ENCODE data around the gene OAS3.
A peak's percentile ranks its signal among the peaks of the same experiment; 100 is the strongest.

The OAS3 gene

DNA sequence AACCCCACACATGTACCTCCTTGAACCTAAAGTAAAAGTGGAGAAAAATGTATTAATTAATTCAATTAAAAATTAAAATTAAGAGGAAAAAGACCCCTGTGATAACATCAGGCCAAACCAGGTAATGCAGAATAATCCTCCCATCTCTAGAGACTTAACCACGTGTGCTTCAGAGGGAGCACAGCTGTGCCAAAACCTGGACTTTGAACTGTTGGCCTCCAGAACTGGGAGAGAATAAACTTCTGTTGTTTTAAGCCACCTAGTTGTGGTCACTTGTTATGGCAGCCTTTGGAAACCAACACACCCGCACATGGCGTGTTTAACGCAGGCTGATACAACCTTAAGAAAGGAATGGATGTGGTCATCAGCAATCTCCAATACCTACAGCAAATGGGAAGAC is 63.9 kb downstream of the OAS3 start:
- in situ Hi-C loops (cut with HindIII; ENCODE audit: low pct_unique_long_range_greater_than_20kb, low sequenced_read_pairs), result no loop called here
- peak in 1 of 2 experiments; percentile 16 for DNase-seq (ENCODE audit: low read depth in 1 of 2, low spot score in 1 of 2)
- no peak for TF ChIP-seq JUND (IDR thresholded peaks at IDR 0.05; ENCODE audit: low read depth)

DNA sequence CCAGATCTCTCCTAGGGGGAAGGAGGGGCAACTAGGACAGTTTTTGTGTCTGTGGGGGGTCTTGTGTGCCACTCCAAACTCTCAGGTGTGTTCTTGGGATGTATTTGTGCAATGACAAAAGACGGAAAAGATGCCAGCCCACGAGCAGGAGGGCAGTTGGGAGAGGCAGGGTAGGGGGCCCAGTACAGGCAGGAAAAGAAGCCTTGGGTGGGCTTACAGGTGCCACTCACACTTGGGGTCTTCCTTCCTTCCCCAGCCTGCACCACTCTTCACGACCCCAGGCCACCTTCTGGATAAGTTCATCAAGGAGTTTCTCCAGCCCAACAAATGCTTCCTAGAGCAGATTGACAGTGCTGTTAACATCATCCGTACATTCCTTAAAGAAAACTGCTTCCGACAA is 64.4 kb downstream of the OAS3 start:
- no peak for TF ChIP-seq JUND (IDR thresholded peaks at IDR 0.05; ENCODE audit: low read depth)
- in situ Hi-C loops (cut with HindIII; ENCODE audit: low pct_unique_long_range_greater_than_20kb, low sequenced_read_pairs), result no loop called here
- DNase-seq (ENCODE audit: low read depth in 1 of 2, low spot score in 1 of 2), result no peak

DNA sequence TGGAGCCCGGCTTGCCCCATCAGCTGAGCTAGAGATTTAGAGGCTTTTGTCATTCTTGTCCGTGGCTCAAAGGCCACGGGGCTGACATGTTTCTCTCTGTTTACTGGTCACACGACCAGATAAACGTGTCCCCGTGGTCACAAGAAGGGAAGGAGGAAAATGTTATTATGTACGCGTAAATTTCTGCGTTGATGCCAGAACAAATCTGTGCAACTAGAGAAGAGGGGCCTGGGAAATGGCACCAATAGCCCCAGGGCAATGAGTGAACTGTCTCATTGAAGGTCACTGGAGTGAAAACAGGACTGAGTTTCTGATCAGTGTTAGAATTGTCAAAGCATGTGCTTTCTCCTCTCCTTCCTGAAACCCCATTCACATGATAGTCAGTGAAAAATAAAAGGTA is 65.4 kb downstream of the OAS3 start:
- no peak for TF ChIP-seq JUND (IDR thresholded peaks at IDR 0.05; ENCODE audit: low read depth)
- no peak for DNase-seq (ENCODE audit: low read depth in 1 of 2, low spot score in 1 of 2)
- in situ Hi-C loops (cut with HindIII; ENCODE audit: low pct_unique_long_range_greater_than_20kb, low sequenced_read_pairs), result no loop called here

DNA sequence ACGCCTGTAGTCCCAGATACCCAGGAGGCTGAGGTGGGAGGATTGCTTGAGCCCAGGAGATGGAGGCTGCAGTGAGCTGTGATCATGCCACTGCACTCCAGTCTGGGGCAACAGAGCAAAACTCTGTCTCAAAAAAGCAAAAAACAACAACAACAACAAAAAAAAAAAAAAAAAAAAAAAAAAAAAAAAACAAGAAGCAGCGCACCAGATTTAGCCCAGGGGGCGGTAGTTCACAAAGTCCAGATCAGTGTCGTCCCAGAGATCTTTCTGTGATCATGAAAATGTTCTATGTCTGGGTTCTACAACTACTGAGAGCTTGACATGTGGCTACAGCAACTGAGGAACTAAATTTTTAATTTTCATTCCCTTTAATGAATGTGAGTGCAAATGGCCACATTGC is 67.5 kb downstream of the OAS3 start:
- in situ Hi-C loops (cut with HindIII; ENCODE audit: low pct_unique_long_range_greater_than_20kb, low sequenced_read_pairs), result no loop called here
- no peak for TF ChIP-seq JUND (IDR thresholded peaks at IDR 0.05; ENCODE audit: low read depth)
- peak in 1 of 2 experiments; percentile 21 for DNase-seq (ENCODE audit: low read depth in 1 of 2, low spot score in 1 of 2)

DNA sequence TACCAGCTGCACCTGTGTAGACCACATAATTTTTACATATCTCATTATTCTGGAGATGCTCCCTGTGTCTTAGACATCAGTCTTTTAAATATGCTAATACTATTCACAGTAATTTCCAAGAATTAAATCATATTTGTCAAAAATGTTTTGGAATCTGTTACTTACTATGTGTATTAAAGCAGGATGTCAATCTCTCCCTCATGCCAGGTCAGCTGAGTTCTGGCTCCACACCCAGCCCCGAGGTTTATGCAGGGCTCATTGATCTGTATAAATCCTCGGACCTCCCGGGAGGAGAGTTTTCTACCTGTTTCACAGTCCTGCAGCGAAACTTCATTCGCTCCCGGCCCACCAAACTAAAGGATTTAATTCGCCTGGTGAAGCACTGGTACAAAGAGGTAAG is 67.9 kb downstream of the OAS3 start:
- DNase-seq (ENCODE audit: low read depth in 1 of 2, low spot score in 1 of 2), result no peak
- in situ Hi-C loops (cut with HindIII; ENCODE audit: low pct_unique_long_range_greater_than_20kb, low sequenced_read_pairs), result no loop called here

DNA sequence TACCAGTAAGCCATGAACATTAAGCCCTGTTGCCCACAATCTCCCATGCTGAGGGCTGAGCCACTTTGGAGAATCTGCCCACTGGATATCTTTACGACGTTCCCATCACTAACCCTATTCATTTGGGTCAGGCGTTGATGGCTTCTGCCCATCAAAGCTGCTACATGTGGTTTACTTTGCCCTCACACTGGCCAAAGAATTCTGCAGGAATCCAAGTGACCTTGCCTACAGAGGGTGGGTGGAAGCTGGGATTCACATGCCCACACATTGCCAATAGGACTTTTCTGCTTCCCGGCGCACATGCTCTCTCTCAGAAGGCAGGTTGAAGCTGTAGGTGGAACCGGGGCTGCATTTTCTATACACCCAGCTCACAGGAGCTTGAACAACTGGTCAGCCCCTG is 68.4 kb downstream of the OAS3 start:
- no peak for TF ChIP-seq JUND (IDR thresholded peaks at IDR 0.05; ENCODE audit: low read depth)
- DNase-seq (ENCODE audit: low read depth in 1 of 2, low spot score in 1 of 2), result no peak
- in situ Hi-C loops (cut with HindIII; ENCODE audit: low pct_unique_long_range_greater_than_20kb, low sequenced_read_pairs), result no loop called here

More for the DNA sequence above, 67.9 kb downstream of the OAS3 start:
- no peak for TF ChIP-seq JUND (IDR thresholded peaks at IDR 0.05; ENCODE audit: low read depth)

DNA sequence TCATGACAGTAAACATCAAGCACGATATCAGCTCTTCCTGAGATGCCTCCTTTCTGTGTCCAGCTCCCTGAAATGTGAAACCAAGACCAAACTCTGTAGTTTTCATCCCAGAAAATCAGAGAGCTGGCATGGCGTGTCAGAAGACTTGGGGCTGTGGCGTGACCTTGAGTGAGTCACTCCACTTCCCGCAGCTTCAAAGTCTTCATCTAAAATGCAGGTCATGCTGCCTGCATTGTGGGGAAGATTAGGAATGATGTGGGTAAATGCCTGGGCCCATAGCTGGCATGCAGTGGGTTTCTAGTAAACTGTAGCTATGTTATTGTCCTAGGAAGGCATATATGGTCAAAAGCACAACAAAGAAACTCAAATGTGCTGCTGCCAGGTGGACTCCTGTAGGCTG is 68.9 kb downstream of the OAS3 start:
- no peak for DNase-seq (ENCODE audit: low read depth in 1 of 2, low spot score in 1 of 2)
- TF ChIP-seq JUND (IDR thresholded peaks at IDR 0.05; ENCODE audit: low read depth), result no peak
- in situ Hi-C loops (cut with HindIII; ENCODE audit: low pct_unique_long_range_greater_than_20kb, low sequenced_read_pairs), result no loop called here

DNA sequence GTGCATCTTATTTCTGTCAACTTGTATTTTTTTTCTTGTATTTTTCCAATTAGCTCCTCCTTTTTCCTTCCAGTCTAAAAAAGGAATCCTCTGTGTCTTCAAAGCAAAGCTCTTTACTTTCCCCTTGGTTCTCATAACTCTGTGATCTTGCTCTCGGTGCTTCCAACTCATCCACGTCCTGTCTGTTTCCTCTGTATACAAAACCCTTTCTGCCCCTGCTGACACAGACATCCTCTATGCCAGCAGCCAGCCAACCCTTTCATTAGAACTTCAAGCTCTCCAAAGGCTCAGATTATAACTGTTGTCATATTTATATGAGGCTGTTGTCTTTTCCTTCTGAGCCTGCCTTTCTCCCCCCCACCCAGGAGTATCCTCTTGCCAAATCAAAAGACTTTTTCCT is 72.4 kb downstream of the OAS3 start:
- DNase-seq (ENCODE audit: low read depth in 1 of 2, low spot score in 1 of 2), result no peak
- in situ Hi-C loops (cut with HindIII; ENCODE audit: low pct_unique_long_range_greater_than_20kb, low sequenced_read_pairs), result no loop called here
- TF ChIP-seq JUND (IDR thresholded peaks at IDR 0.05; ENCODE audit: low read depth), result no peak

DNA sequence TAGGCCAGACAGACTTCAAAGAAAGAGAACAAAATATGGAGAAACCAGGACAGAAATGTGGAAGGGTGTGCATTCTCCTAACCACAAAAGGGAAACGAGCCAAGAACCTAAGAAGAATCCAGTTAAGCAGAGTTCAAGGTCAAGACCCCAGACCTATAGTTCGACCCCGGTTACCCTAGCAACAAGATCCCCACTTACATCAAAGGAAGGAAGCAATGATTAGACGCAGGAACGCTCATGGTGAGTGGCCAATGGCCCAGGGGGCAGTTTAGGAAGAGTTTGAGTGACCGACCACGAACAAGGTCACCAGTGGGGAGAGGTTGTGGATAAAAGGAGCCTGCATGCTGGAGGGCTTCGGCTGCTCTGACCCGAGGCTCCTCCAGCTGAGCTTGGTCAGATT is 76.3 kb downstream of the OAS3 start:
- DNase-seq (ENCODE audit: low read depth in 1 of 2, low spot score in 1 of 2), result no peak
- in situ Hi-C loops (cut with HindIII; ENCODE audit: low pct_unique_long_range_greater_than_20kb, low sequenced_read_pairs), result no loop called here
- no peak for TF ChIP-seq JUND (IDR thresholded peaks at IDR 0.05; ENCODE audit: low read depth)

DNA sequence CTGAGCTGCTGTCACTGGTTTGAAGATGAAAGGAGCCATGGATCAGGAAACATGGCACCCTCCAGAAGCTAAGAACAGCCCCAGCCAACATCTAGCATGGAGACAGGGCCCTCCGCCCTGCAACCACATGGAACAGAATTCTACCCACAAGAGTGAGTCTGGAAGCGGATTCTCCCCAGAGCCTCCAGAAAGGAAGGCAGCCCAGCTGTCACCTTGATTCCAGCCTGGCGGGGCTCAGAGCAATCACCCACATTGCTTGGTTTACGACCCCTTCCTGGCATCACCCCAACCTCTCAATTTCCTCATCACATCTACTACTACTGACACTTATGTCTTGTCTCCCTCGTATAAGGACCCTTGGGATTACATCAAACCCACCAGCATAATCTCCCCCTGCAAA is 78.5 kb downstream of the OAS3 start:
- DNase-seq (ENCODE audit: low read depth in 1 of 2, low spot score in 1 of 2), result no peak
- in situ Hi-C loops (cut with HindIII; ENCODE audit: low pct_unique_long_range_greater_than_20kb, low sequenced_read_pairs), result no loop called here
- no peak for TF ChIP-seq JUND (IDR thresholded peaks at IDR 0.05; ENCODE audit: low read depth)

DNA sequence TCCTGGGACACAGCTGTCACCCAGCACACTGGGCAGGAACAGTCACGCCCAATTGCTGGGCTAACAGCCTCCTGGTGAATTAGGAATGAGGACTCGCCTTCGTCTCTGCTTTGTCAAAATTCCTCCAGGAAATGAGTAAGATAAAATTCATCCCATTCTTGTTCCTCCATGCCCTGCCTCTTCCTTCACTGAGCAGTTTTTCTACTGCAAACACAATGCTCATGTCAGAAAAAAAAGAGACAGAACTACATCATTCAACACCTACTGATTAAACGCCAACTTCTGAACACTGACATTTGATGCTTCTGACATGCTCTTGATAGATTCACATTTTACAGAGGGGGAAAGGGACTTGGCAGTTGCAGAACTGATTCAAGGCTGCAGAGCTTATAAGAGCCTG is 80.8 kb downstream of the OAS3 start:
- in situ Hi-C loops (cut with HindIII; ENCODE audit: low pct_unique_long_range_greater_than_20kb, low sequenced_read_pairs), result no loop called here
- no peak for DNase-seq (ENCODE audit: low read depth in 1 of 2, low spot score in 1 of 2)
- TF ChIP-seq JUND (IDR thresholded peaks at IDR 0.05; ENCODE audit: low read depth), result no peak

DNA sequence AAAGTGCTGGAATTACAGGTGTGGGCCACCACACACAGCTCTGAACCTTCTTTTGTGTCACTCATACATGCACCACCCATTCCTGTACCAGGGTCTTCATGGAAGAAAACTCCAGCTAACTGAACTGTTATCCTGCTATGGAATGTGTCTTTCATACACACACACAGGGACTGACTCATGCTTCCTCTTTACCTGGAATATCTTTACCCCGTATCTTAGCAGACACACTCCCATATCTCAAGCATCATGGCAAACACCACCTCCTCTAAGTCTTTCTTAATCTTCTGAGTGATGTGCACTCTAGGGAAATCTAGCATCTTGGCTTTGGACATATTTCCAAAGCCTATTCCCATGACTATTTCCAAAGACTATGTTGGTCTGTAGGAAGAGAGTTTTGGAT is 83.2 kb downstream of the OAS3 start:
- no peak for TF ChIP-seq JUND (IDR thresholded peaks at IDR 0.05; ENCODE audit: low read depth)
- in situ Hi-C loops (cut with HindIII; ENCODE audit: low pct_unique_long_range_greater_than_20kb, low sequenced_read_pairs), result no loop called here
- no peak for DNase-seq (ENCODE audit: low read depth in 1 of 2, low spot score in 1 of 2)

Measured in T47D (cell line).